SK-N-SH treated with all-trans-retinoic acid at 6 μM for 48 hours (cell line): ENCODE measurements around the gene STK32B.

Experiments
- ATAC-seq: fragments of 200-7000 bp; cut with Tn5 transposase; 3 replicates; pipeline ENCODE4 v1.9.1; 2020; ENCODE audit warnings: mild to moderate bottlenecking, moderate library complexity
- BACH2 ChIP-seq: fragments of 250-450 bp; sonication (Bioruptor Pico); IDR thresholded peaks from 2 replicates; pipeline ENCODE4 v1.9.0; 2021; ENCODE audit warnings: mild to moderate bottlenecking, borderline replicate concordance
- CSDC2 ChIP-seq: fragments of 250-450 bp; sonication (Bioruptor Pico); IDR thresholded peaks from 2 replicates; pipeline ENCODE4 v1.5.0; 2020; ENCODE audit warnings: mild to moderate bottlenecking, moderate library complexity
- ESRRG ChIP-seq: fragments of 250-450 bp; sonication (Bioruptor Pico); IDR thresholded peaks from 2 replicates; pipeline ENCODE4 v1.6.1; 2021; ENCODE audit warnings: mild to moderate bottlenecking
- GLIS3 ChIP-seq: fragments of 250-450 bp; sonication (Bioruptor Pico); IDR thresholded peaks from 2 replicates; pipeline ENCODE4 v1.5.0; 2020; ENCODE audit warnings: mild to moderate bottlenecking, moderate library complexity
- OSR1 ChIP-seq: fragments of 250-450 bp; sonication (Bioruptor Pico); IDR thresholded peaks from 2 replicates; pipeline ENCODE4 v1.8.0; 2022; ENCODE audit warnings: moderate library complexity, mild to moderate bottlenecking, inconsistent platforms
- PPARA ChIP-seq: fragments of 250-450 bp; sonication (Bioruptor Pico); IDR thresholded peaks from 2 replicates; pipeline ENCODE4 v1.5.0; 2020; ENCODE audit warnings: mild to moderate bottlenecking, borderline replicate concordance
- RARB ChIP-seq: fragments of 250-450 bp; sonication (Bioruptor Pico); IDR thresholded peaks from 2 replicates; pipeline ENCODE4 v1.8.0; 2021; ENCODE audit warnings: mild to moderate bottlenecking, moderate library complexity
- SNAI2 ChIP-seq: fragments of 250-450 bp; sonication (Bioruptor Pico); IDR thresholded peaks from 2 replicates; pipeline ENCODE4 v1.5.0; 2020; ENCODE audit warnings: mild to moderate bottlenecking, moderate library complexity
- TCF4 ChIP-seq: fragments of 250-450 bp; sonication (Bioruptor Pico); IDR thresholded peaks from 2 replicates; pipeline ENCODE4 v1.8.0; 2021; ENCODE audit warnings: mild to moderate bottlenecking, moderate library complexity, borderline replicate concordance
- TOX ChIP-seq: fragments of 250-450 bp; sonication (Bioruptor Pico); IDR thresholded peaks from 2 replicates; pipeline ENCODE4 v1.8.0; 2021; ENCODE audit warnings: mild to moderate bottlenecking, moderate library complexity, borderline replicate concordance
- ZC3H10 ChIP-seq: fragments of 250-450 bp; sonication (Bioruptor Pico); IDR thresholded peaks from 2 replicates; pipeline ENCODE4 v1.5.1; 2021; ENCODE audit warnings: mild to moderate bottlenecking, moderate library complexity
- ZNF565 ChIP-seq: fragments of 450-650 bp; formaldehyde crosslinking; conservative IDR thresholded peaks from 2 replicates; pipeline ENCODE4 v1.5.0; 2020; ENCODE audit warnings: low read depth, mild to moderate bottlenecking, moderate library complexity
- ZNF8 ChIP-seq: fragments of 450-650 bp; formaldehyde crosslinking; IDR thresholded peaks from 2 replicates; pipeline ENCODE4 v1.5.0; 2020; ENCODE audit warnings: mild to moderate bottlenecking, moderate library complexity
- TF ChIP-seq, protein P1 (sequence below): fragments of 250-450 bp; sonication (Bioruptor Pico); IDR thresholded peaks from 2 replicates; pipeline ENCODE4 v1.5.1; 2021; ENCODE audit warnings: mild to moderate bottlenecking, moderate library complexity
- TF ChIP-seq, protein P2 (sequence below): fragments of 250-450 bp; sonication (Bioruptor Pico); IDR thresholded peaks from 2 replicates; pipeline ENCODE4 v1.5.0; 2020; ENCODE audit warnings: mild to moderate bottlenecking, moderate library complexity
- TF ChIP-seq, protein P3 (sequence below): fragments of 250-450 bp; sonication (Bioruptor Pico); IDR thresholded peaks from 2 replicates; pipeline ENCODE4 v1.8.0; 2021; ENCODE audit warnings: low read depth, mild to moderate bottlenecking, moderate library complexity, borderline replicate concordance

STK32B gene

DNA sequence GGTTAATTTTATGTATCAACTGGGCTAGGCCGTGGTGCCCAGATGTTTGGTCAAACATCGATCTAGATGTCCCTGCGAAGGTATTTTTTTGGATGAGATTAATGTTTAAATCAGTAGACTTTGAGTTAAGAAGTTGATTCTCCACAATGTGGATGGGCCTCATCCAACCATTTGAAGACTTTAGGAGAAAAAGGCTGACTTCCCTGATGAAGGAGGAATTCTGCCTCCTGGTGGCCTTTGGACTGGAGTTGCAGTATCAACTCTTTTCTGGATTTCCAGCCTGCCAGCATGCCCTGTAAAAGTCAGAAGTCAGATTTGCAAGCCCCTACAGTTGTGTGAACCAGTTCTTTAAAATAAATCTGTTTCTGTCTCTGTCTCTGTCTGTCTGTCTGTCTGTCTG, 91.4 kb downstream of the STK32B start:
- TF ChIP-seq TOX (CRISPR knock-in tag) = no peak
- TF ChIP-seq OSR1 (CRISPR knock-in tag) = no peak
- TF ChIP-seq GLIS3 (CRISPR knock-in tag) = no peak
- peak; percentile 73 for ATAC-seq

DNA sequence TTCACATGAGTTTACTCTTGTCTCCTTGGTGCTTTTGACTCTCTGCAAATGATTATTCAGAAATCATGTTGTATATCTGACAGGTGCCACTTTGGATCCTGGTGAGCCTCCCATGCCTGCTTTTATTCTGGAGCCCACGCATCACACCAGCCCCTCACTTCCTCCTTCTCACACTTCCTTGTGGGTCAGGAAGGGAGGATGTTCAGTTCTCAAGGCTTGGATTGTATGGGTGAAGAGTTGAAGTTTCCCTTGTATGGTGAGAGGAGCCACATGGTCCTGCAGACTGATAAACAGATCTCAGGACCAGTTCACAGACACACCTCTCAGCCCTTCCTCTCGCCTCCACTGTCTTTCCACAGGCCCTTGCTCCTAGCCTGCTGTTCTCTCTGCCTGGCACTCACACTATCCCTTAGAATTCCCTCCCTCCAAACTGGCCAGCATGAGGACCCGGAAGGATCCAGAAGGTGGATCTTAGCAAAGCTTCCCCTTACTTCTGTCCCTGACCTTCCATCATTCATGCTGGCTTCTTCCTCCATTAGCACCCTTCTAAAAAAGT, 92.1 kb downstream of the STK32B start:
- TF ChIP-seq ZNF8 (CRISPR knock-in tag) = no peak
- TF ChIP-seq, protein P1, sequence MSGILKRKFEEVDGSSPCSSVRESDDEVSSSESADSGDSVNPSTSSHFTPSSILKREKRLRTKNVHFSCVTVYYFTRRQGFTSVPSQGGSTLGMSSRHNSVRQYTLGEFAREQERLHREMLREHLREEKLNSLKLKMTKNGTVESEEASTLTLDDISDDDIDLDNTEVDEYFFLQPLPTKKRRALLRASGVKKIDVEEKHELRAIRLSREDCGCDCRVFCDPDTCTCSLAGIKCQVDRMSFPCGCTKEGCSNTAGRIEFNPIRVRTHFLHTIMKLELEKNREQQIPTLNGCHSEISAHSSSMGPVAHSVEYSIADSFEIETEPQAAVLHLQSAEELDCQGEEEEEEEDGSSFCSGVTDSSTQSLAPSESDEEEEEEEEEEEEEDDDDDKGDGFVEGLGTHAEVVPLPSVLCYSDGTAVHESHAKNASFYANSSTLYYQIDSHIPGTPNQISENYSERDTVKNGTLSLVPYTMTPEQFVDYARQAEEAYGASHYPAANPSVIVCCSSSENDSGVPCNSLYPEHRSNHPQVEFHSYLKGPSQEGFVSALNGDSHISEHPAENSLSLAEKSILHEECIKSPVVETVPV (CRISPR knock-in tag) = no peak
- TF ChIP-seq, protein P2, sequence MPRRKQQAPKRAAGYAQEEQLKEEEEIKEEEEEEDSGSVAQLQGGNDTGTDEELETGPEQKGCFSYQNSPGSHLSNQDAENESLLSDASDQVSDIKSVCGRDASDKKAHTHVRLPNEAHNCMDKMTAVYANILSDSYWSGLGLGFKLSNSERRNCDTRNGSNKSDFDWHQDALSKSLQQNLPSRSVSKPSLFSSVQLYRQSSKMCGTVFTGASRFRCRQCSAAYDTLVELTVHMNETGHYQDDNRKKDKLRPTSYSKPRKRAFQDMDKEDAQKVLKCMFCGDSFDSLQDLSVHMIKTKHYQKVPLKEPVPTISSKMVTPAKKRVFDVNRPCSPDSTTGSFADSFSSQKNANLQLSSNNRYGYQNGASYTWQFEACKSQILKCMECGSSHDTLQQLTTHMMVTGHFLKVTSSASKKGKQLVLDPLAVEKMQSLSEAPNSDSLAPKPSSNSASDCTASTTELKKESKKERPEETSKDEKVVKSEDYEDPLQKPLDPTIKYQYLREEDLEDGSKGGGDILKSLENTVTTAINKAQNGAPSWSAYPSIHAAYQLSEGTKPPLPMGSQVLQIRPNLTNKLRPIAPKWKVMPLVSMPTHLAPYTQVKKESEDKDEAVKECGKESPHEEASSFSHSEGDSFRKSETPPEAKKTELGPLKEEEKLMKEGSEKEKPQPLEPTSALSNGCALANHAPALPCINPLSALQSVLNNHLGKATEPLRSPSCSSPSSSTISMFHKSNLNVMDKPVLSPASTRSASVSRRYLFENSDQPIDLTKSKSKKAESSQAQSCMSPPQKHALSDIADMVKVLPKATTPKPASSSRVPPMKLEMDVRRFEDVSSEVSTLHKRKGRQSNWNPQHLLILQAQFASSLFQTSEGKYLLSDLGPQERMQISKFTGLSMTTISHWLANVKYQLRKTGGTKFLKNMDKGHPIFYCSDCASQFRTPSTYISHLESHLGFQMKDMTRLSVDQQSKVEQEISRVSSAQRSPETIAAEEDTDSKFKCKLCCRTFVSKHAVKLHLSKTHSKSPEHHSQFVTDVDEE (CRISPR knock-in tag) = no peak
- no peak for TF ChIP-seq GLIS3 (CRISPR knock-in tag)
- TF ChIP-seq BACH2 (CRISPR knock-in tag) = no peak
- no peak for TF ChIP-seq ESRRG (CRISPR knock-in tag)
- ATAC-seq = no peak

DNA sequence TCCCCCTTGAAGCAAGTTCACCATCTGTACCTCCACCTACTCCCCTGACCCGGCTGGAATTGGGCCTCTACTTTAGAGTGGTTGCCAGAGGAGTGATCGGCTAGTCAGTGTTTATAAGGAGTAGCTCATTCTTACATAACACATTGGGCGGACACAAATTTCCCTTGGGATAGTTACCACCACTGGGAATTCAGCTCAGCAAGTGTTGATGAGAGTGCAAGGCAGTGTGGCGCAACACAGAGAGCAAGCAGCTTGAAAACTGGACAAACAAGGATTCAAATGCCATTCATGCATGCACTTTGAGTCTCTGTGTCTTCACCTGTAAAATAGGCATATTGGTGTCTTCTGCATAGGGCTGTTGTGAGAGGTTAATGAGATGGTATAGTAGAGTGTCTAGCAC, 92.7 kb downstream of the STK32B start:
- TF ChIP-seq ZC3H10 (no peak), OSR1 (CRISPR knock-in tag) (no peak)
- TF ChIP-seq, protein P3, sequence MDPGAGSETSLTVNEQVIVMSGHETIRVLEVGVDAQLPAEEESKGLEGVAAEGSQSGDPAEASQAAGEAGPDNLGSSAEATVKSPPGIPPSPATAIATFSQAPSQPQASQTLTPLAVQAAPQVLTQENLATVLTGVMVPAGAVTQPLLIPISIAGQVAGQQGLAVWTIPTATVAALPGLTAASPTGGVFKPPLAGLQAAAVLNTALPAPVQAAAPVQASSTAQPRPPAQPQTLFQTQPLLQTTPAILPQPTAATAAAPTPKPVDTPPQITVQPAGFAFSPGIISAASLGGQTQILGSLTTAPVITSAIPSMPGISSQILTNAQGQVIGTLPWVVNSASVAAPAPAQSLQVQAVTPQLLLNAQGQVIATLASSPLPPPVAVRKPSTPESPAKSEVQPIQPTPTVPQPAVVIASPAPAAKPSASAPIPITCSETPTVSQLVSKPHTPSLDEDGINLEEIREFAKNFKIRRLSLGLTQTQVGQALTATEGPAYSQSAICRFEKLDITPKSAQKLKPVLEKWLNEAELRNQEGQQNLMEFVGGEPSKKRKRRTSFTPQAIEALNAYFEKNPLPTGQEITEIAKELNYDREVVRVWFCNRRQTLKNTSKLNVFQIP (CRISPR knock-in tag) = no peak
- TF ChIP-seq, protein P2 (CRISPR knock-in tag) = no peak
- ATAC-seq = no peak

DNA sequence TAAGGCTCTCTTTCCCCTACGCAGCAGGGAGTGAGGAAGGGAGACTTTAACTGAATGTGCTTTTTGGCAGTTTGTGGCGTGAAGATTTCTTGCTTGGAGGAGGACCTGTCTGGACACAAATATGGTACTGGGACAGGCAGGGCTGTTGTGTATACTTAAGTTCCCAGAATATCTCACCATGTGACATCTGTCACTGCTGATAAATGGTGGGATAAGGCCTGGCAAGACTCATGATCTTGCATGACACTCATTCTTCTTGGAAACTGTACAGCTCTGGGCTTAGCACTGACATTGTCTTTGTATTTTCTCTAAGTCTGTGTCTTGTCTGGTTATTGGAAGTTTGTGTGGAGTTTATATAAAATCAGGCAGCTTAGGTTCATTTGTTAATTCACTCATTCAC, 93.1 kb downstream of the STK32B start:
- ATAC-seq = no peak

DNA sequence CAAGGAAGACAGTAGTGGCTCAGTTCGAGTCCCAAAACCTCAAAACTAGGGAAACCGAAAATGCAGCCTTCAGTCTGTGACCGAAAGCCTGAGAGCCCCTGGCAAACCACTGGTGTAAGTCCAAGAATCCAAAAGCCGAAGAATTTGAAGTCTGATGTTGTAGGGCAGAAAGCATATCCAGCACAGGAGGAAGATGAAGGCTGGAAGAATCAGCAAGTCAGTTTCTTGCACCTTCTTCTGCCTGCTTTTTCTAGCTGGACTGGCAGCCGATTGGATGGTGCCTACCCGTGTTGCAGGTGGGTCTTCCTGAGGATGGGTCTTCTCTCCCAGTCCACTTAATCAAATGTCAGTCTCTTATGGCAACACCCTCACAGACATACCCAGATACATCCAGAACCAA, 95.0 kb downstream of the STK32B start:
- ATAC-seq = no peak
- TF ChIP-seq OSR1 (CRISPR knock-in tag) = no peak
- no peak for TF ChIP-seq ZNF565
- TF ChIP-seq SNAI2 (CRISPR knock-in tag) = no peak
- TF ChIP-seq ZNF8 (CRISPR knock-in tag) = no peak
- TF ChIP-seq, protein P2 (CRISPR knock-in tag) = no peak
- no peak for TF ChIP-seq PPARA
- no peak for TF ChIP-seq TCF4 (CRISPR knock-in tag)
- no peak for TF ChIP-seq GLIS3 (CRISPR knock-in tag)
- TF ChIP-seq, protein P3 (CRISPR knock-in tag) = no peak

More for the DNA sequence above, 93.1 kb downstream of the STK32B start:
- TF ChIP-seq TOX (CRISPR knock-in tag) (no peak), PPARA (no peak), CSDC2 (no peak), RARB (no peak), OSR1 (CRISPR knock-in tag) (no peak), TCF4 (CRISPR knock-in tag) (no peak)
